Measurements from ENCODE around the gene TCTN2. TPM values are rescaled to one million over a fixed set of nuclear protein-coding genes. Genes with fewer than 3 reads are reported as not detected.

Gene TCTN2
- total RNA-seq, 4 donors from 2014 or later: 21.3 to 34.5 (median 27.1) TPM

DNA sequence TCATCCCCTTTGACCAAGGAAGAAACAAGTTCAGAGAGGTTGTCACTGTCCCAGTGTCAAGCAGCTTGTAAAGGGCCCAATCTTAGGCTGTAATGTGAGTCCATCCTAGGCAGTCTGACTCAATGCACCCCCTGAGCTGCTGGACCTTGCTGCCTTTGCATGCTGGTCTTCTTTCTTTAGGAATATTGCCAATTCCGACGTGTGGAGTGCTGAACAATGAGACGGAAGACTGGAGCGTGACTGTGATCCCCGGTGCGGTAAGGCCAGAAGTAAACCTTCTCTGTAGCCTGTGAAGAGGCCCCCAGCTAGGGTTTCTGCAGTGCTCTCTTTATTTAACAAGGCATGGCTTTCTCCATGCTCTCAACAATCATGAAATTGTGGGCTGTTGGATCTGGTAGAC, 963 bp downstream of the TCTN2 start:
- DNase-seq: peak; percentile 47 to 65
- no peaks in the 10 kb centered on the region for H3K9me3 ChIP-seq
- 2 to 17% methylated on average over 6 of the region's 6 CpGs for WGBS, 2 donors
- H3K27me3 ChIP-seq: no peaks in the 10 kb centered on the region
- peaks cover 8 to 11% of the 10 kb centered on the region in 2 donors for H3K4me1 ChIP-seq
- peak overlapping the region in 1 of 3 donors; percentile 83 for H3K4me3 ChIP-seq (replicated peaks in 1 of 3)
- peaks cover 12 to 16% of the 10 kb centered on the region in 2 donors for H3K36me3 ChIP-seq
- no peak for TF ChIP-seq POLR2A (IDR thresholded peaks at IDR 0.05)
- TF ChIP-seq, protein P1, sequence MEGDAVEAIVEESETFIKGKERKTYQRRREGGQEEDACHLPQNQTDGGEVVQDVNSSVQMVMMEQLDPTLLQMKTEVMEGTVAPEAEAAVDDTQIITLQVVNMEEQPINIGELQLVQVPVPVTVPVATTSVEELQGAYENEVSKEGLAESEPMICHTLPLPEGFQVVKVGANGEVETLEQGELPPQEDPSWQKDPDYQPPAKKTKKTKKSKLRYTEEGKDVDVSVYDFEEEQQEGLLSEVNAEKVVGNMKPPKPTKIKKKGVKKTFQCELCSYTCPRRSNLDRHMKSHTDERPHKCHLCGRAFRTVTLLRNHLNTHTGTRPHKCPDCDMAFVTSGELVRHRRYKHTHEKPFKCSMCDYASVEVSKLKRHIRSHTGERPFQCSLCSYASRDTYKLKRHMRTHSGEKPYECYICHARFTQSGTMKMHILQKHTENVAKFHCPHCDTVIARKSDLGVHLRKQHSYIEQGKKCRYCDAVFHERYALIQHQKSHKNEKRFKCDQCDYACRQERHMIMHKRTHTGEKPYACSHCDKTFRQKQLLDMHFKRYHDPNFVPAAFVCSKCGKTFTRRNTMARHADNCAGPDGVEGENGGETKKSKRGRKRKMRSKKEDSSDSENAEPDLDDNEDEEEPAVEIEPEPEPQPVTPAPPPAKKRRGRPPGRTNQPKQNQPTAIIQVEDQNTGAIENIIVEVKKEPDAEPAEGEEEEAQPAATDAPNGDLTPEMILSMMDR (IDR thresholded peaks at IDR 0.05): no peak
- intact Hi-C loops (cut with DNase I): no loop called here
- H3K27ac ChIP-seq: no peak overlapping the region

DNA sequence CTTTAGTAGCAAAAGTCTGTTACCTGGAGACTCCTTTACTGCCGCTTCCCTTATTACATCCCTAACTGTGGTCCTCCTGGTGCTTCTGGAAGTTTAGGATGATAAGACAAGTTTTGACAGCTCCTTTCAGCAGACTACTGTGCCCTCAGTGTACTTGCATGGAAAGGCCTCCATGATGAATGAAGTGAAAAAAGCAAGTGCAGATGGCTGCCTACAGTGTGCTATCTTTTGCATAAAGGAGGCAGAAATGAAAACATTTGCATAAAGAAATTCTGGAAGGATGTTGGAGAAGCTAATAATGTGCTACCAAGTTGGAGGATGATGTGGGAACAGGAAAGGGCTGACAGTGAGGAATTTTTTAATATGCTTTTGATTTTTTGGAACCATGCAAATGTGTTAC, 4.5 kb downstream of the TCTN2 start:
- Histone ChIP-seq H3K4me3 (replicated peaks in 1 of 3) (no peak overlapping the region), H3K27ac (no peak overlapping the region), H3K9me3 (no peaks in the 10 kb centered on the region), H3K27me3 (no peaks in the 10 kb centered on the region), H3K36me3 (peaks cover 12 to 33% of the 10 kb centered on the region in 2 donors), H3K4me1 (peaks cover 8 to 11% of the 10 kb centered on the region in 2 donors)
- 100% methylated on average over 1 of the region's 1 CpG for WGBS, 2 donors
- TF ChIP-seq POLR2A (IDR thresholded peaks at IDR 0.05): no peak
- TF ChIP-seq, protein P1 (IDR thresholded peaks at IDR 0.05): no peak
- intact Hi-C loops (cut with DNase I): no loop called here
- no peak for DNase-seq

DNA sequence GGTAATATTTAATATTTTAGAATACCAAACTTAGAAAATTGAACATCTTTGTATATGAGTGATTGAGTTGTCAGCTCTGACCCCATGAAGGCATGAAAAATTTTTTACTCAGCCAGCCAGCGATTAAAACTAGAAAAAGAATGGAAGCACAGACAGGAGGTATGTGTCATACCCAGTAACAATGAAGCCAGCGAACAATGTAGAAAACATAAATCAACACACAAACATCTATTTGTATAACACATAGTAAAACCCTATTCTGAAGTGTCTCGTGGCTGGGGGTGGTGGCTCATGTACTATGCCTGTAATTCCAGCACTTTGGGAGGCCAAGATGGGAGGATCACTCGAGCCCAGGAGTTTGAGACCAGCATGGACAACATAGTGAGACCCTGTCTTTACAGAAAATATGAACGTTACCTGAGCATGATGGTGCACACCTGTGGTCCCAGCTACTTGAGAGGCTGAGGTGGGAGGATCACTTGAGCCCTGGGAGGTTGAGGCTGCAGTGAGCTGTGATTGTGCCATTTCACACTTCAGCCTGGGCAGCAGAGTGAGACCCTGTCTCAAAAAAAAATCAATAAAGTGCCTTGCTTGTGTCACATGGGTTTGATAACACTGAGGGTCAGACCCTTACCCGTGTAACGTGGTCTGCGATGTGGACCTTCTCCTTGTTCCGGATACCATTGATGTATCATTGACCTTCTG, 5.9 kb downstream of the TCTN2 start:
- TF ChIP-seq, protein P1 (IDR thresholded peaks at IDR 0.05): no peak
- TF ChIP-seq POLR2A (IDR thresholded peaks at IDR 0.05): no peak
- no peak for DNase-seq
- WGBS, 2 donors: 90 to 94% methylated on average over 9 of the region's 9 CpGs
- Histone ChIP-seq H3K9me3 (no peaks in the 10 kb centered on the region), H3K27me3 (no peaks in the 10 kb centered on the region), H3K27ac (no peak overlapping the region), H3K4me3 (replicated peaks in 1 of 3) (no peak overlapping the region), H3K4me1 (peaks cover 6 to 7% of the 10 kb centered on the region in 2 donors), H3K36me3 (peaks cover 12 to 43% of the 10 kb centered on the region in 2 donors)
- intact Hi-C loops (cut with DNase I): no loop called here

DNA sequence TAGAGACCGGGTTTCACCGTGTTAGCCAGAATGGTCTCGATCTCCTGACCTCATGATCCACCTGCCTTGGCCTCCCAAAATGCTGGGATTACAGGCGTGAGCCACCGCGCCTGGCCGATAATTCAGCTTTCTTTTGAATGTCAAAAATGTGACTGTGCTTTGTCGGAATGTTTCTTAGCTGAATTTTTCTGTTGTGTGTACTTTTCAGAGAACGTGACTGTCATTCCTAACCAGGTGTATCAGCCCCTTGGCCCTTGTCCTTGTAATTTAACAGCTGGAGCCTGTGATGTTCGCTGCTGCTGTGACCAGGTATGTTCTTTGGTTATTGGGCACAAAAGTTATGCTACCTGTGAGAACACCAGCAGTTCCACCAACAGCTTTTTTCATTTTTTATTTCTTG, 8.1 kb downstream of the TCTN2 start:
- no peak overlapping the region for H3K27ac ChIP-seq
- H3K4me3 ChIP-seq (replicated peaks in 1 of 3): no peak overlapping the region
- H3K27me3 ChIP-seq: no peaks in the 10 kb centered on the region
- no peaks in the 10 kb centered on the region for H3K9me3 ChIP-seq
- intact Hi-C loops (cut with DNase I): no loop called here
- H3K4me1 ChIP-seq: no peaks in the 10 kb centered on the region
- no peak for TF ChIP-seq POLR2A (IDR thresholded peaks at IDR 0.05)
- TF ChIP-seq, protein P1 (IDR thresholded peaks at IDR 0.05): no peak
- H3K36me3 ChIP-seq: peaks cover 6 to 42% of the 10 kb centered on the region in 2 donors
- WGBS, 2 donors: 96 to 99% methylated on average over 10 of the region's 10 CpGs
- DNase-seq: no peak

DNA sequence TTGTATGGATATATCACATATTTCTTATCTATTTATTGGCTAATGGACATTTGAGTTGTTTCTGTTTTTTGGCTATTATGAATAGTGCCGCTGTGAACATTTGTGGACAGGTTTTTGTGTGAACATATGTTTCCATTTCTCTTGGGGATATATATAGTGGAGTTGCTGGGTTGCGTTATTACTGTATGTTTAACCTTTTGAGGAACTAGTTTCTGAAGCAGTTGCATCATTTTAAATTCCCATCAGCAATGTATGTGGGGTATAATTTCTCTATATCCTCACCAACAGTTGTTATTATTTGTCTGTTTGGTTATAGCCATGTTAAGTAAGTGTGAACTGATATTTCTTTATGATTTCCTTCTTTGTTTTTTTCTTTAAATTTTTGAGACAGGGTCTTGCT, 10.7 kb downstream of the TCTN2 start:
- Histone ChIP-seq H3K9me3 (no peaks in the 10 kb centered on the region), H3K27me3 (no peaks in the 10 kb centered on the region), H3K27ac (no peak overlapping the region), H3K4me3 (replicated peaks in 1 of 3) (no peak overlapping the region), H3K4me1 (no peaks in the 10 kb centered on the region), H3K36me3 (peaks cover 5 to 31% of the 10 kb centered on the region in 2 donors)
- DNase-seq: no peak
- TF ChIP-seq, protein P1 (IDR thresholded peaks at IDR 0.05): no peak
- no peak for TF ChIP-seq POLR2A (IDR thresholded peaks at IDR 0.05)
- 89 to 94% methylated on average over 2 of the region's 2 CpGs for WGBS, 2 donors
- intact Hi-C loops (cut with DNase I): no loop called here

Measured in thyroid gland (tissue), 4 donors.